BE2C (cell line): ENCODE measurements around the gene AHI1.

Experiments used
- DNase-seq: peaks from one replicate; pipeline ENCODE4 v3.0.0-alpha.2; 2020
- H3K27me3 ChIP-seq: fragments of 250-450 bp; sonication (Bioruptor Pico); 2 replicates; pipeline ENCODE4 v1.5.1; 2020; ENCODE audit warnings: mild to moderate bottlenecking
- H3K36me3 ChIP-seq: fragments of 250-450 bp; sonication (Bioruptor Pico); 2 replicates; pipeline ENCODE4 v1.5.1; 2020; ENCODE audit warnings: mild to moderate bottlenecking
- H3K4me1 ChIP-seq: fragments of 250-450 bp; sonication (Bioruptor Pico); 2 replicates; pipeline ENCODE4 v1.5.1; 2020
- H3K4me3 ChIP-seq: 2 replicates; pipeline ENCODE4 v1.5.1; 2011; ENCODE audit warnings: low read depth, low read length
- H3K9me3 ChIP-seq: fragments of 250-450 bp; sonication (Bioruptor Pico); 2 replicates; pipeline ENCODE4 v1.5.1; 2020
- TF ChIP-seq, protein P1 (sequence below): IDR thresholded peaks from 2 replicates; pipeline ENCODE4 v1.5.1; 2012; ENCODE audit warnings: mild to moderate bottlenecking, low read depth, low read length

Gene AHI1

DNA sequence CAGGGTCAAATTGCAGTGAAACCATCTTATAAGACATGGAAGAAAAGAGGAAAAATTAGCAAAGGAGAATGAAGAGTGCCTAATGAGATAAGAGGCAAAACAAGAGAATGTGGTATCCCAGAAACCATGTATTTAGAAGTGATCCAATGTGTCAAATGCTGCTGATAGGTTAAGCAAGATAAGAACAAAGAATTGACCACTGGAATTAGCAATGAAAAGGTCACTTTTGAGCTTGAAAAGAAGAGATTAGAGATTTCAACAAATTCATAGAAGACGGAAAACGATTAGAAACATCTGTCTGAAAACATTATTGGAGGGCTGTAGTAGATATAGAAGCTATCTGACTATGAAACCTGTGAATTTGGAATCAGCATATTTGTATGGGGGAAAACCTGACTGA, 112.2 kb downstream of the AHI1 start:
- Histone ChIP-seq H3K4me1 (no peaks in the 10 kb centered on the region), H3K4me3 (no peak overlapping the region), H3K36me3 (no peaks in the 10 kb centered on the region), H3K27me3 (no peaks in the 10 kb centered on the region), H3K9me3 (no peaks in the 10 kb centered on the region)
- DNase-seq: no peak
- TF ChIP-seq, protein P1, sequence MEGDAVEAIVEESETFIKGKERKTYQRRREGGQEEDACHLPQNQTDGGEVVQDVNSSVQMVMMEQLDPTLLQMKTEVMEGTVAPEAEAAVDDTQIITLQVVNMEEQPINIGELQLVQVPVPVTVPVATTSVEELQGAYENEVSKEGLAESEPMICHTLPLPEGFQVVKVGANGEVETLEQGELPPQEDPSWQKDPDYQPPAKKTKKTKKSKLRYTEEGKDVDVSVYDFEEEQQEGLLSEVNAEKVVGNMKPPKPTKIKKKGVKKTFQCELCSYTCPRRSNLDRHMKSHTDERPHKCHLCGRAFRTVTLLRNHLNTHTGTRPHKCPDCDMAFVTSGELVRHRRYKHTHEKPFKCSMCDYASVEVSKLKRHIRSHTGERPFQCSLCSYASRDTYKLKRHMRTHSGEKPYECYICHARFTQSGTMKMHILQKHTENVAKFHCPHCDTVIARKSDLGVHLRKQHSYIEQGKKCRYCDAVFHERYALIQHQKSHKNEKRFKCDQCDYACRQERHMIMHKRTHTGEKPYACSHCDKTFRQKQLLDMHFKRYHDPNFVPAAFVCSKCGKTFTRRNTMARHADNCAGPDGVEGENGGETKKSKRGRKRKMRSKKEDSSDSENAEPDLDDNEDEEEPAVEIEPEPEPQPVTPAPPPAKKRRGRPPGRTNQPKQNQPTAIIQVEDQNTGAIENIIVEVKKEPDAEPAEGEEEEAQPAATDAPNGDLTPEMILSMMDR: no peak

DNA sequence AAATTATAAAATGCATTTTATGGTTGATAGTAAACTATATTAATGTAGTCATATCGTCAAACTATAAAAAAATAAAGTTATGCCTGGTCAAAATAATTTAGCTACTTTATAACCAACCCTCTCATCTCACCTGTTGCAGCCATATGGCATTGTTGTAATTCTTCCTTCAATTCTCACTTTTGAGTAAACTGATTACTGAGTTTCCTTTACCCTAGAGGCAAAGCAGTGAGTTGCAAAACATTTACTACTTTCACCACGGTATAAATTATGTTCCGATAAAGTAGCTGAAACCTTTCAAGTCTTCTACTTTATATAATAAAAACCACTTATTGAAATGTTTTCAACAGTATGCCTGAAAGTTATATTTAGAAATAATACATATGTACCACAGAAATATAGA, 113.8 kb downstream of the AHI1 start:
- no peaks in the 10 kb centered on the region for H3K27me3 ChIP-seq
- H3K4me3 ChIP-seq: no peak overlapping the region
- TF ChIP-seq, protein P1: no peak
- no peaks in the 10 kb centered on the region for H3K36me3 ChIP-seq
- no peaks in the 10 kb centered on the region for H3K4me1 ChIP-seq
- no peak for DNase-seq
- H3K9me3 ChIP-seq: no peaks in the 10 kb centered on the region

GRCh38 chr6:135383301-135383700, 114.2 kb downstream of the AHI1 start:
- no peaks in the 10 kb centered on the region for H3K9me3 ChIP-seq
- no peak overlapping the region for H3K4me3 ChIP-seq
- no peaks in the 10 kb centered on the region for H3K27me3 ChIP-seq
- H3K4me1 ChIP-seq: no peaks in the 10 kb centered on the region
- no peaks in the 10 kb centered on the region for H3K36me3 ChIP-seq
- DNase-seq: no peak
- TF ChIP-seq, protein P1: no peak

- H3K36me3 ChIP-seq: no peaks in the 10 kb centered on the region
- no peaks in the 10 kb centered on the region for H3K27me3 ChIP-seq
- no peak for DNase-seq
- H3K9me3 ChIP-seq: no peaks in the 10 kb centered on the region
- TF ChIP-seq, protein P1: no peak
- H3K4me1 ChIP-seq: no peaks in the 10 kb centered on the region
- H3K4me3 ChIP-seq: no peak overlapping the region
These were observed 115.3 kb downstream of the AHI1 start for GRCh38 chr6:135382182-135382628.

GRCh38 chr6:135380793-135381192, 116.7 kb downstream of the AHI1 start:
- TF ChIP-seq, protein P1: no peak
- H3K4me3 ChIP-seq: no peak overlapping the region

GRCh38 chr6:135379647-135380046, 117.9 kb downstream of the AHI1 start:
- Histone ChIP-seq H3K4me1 (no peaks in the 10 kb centered on the region), H3K9me3 (no peaks in the 10 kb centered on the region), H3K27me3 (no peaks in the 10 kb centered on the region), H3K36me3 (no peaks in the 10 kb centered on the region), H3K4me3 (no peak overlapping the region)
- no peak for DNase-seq
- TF ChIP-seq, protein P1: no peak

More at GRCh38 chr6:135380793-135381192, 116.7 kb downstream of the AHI1 start:
- H3K36me3 ChIP-seq: no peaks in the 10 kb centered on the region
- no peaks in the 10 kb centered on the region for H3K9me3 ChIP-seq
- H3K4me1 ChIP-seq: no peaks in the 10 kb centered on the region
- no peaks in the 10 kb centered on the region for H3K27me3 ChIP-seq
- DNase-seq: no peak
